GM23248 (cell line): ENCODE results near the gene KAZN. TPM values are rescaled to one million over a fixed set of nuclear protein-coding genes. Genes with fewer than 3 reads are reported as not detected.

ENCODE experiments used
- DNase-seq: peaks from one replicate; pipeline ENCODE4 v3.0.0-alpha.2; 2015
- H2AFZ ChIP-seq: fragments of 200-600 bp; sonication (generic); 2 replicates; pipeline ENCODE4 v1.6.1; 2016; ENCODE audit warnings: antibody characterized with exemption
- H3F3A ChIP-seq: fragments of 200-600 bp; sonication (generic); 2 replicates; pipeline ENCODE4 v1.6.1; 2016; ENCODE audit warnings: mild to moderate bottlenecking, antibody characterized with exemption, mixed run types; ENCODE audit not compliant: insufficient read depth
- H3K27ac ChIP-seq: fragments of 200-600 bp; sonication (generic); 2 replicates; pipeline ENCODE4 v1.5.1; 2016; ENCODE audit warnings: mild to moderate bottlenecking
- H3K27me3 ChIP-seq: fragments of 200-600 bp; sonication (generic); replicated peaks from 2 replicates; pipeline ENCODE4 v1.6.1; 2016; ENCODE audit warnings: mild to moderate bottlenecking; ENCODE audit not compliant: insufficient read depth
- H3K36me3 ChIP-seq: fragments of 200-600 bp; sonication (generic); 2 replicates; pipeline ENCODE4 v1.6.1; 2016; ENCODE audit warnings: low read depth, mild to moderate bottlenecking
- H3K4me1 ChIP-seq: fragments of 200-600 bp; sonication (generic); 2 replicates; pipeline ENCODE4 v1.6.1; 2016; ENCODE audit warnings: mild to moderate bottlenecking; ENCODE audit not compliant: insufficient read depth
- H3K4me2 ChIP-seq: fragments of 200-600 bp; sonication (generic); one replicate; pipeline ENCODE4 v1.6.1; 2016; ENCODE audit warnings: mild to moderate bottlenecking; ENCODE audit not compliant: unreplicated experiment
- H3K4me3 ChIP-seq: fragments of 200-600 bp; sonication (generic); 2 replicates; pipeline ENCODE4 v1.5.1; 2016; ENCODE audit warnings: mild to moderate bottlenecking
- H3K79me2 ChIP-seq: fragments of 200-600 bp; sonication (generic); 2 replicates; pipeline ENCODE4 v1.6.1; 2016; ENCODE audit warnings: mild to moderate bottlenecking; ENCODE audit not compliant: insufficient read depth
- H3K9ac ChIP-seq: fragments of 200-600 bp; sonication (generic); 2 replicates; pipeline ENCODE4 v1.6.1; 2016; ENCODE audit warnings: mild to moderate bottlenecking
- H3K9me2 ChIP-seq: fragments of 200-600 bp; sonication (generic); 2 replicates; pipeline ENCODE4 v1.6.1; 2016; ENCODE audit warnings: mixed run types, mild to moderate bottlenecking, moderate library complexity; ENCODE audit not compliant: insufficient read depth
- H3K9me3 ChIP-seq: fragments of 200-600 bp; sonication (generic); one replicate; pipeline ENCODE4 v1.6.1; 2017; ENCODE audit warnings: low read depth
- H4K20me1 ChIP-seq: fragments of 200-600 bp; sonication (generic); 2 replicates; pipeline ENCODE4 v1.6.0; 2016; ENCODE audit not compliant: insufficient read depth
- EZH2 ChIP-seq: fragments of 200-600 bp; sonication (generic); IDR thresholded peaks from 2 replicates; pipeline ENCODE4 v1.6.1; 2018; ENCODE audit warnings: antibody characterized with exemption, mild to moderate bottlenecking; ENCODE audit not compliant: insufficient read depth, poor library complexity, severe bottlenecking
- EZH2phosphoT487 ChIP-seq: fragments of 200-600 bp; sonication (generic); IDR thresholded peaks from 2 replicates; pipeline ENCODE4 v1.6.1; 2018; ENCODE audit warnings: antibody characterized with exemption, moderate library complexity, mild to moderate bottlenecking, low read depth; ENCODE audit not compliant: insufficient read depth
- WGBS, 2 experiments: methylation state at CpG; one replicate each; pipeline ENCODE4 v1.1.6; 2015 to 2017; ENCODE audit warnings: low lambda C conversion rate in 2 of 2, low coverage in 1 of 2; ENCODE audit errors: missing lambda C conversion rate in 2 of 2; 5-methylcytosine and 5-hydroxymethylcytosine counted together
- in situ Hi-C: fragments of 300-500 bp; cut with MboI; formaldehyde crosslinking; loops from 2 replicates; pipeline ENCODE4 v1.15.0; 2020
- polyA plus RNA-seq: library from polyadenylated mRNA; unstranded; fragments of >200 nt; fragmentation: Nextera tagmentation; extraction: Ambion mirVana; gene quantifications from 2 replicates; pipeline ENCODE4 v1.2.1, GENCODE V29; 2016
- total RNA-seq: library from RNA; depleted of rRNA; stranded (reverse); fragments of >200 nt; shearing (Covaris generic); gene quantifications from 2 replicates; pipeline ENCODE4 v1.2.3, GENCODE V29; 2014

The KAZN gene
- total and polyA plus RNA-seq, 2 experiments from 2014 or later = 4.9 to 7.2 TPM

- Histone ChIP-seq H4K20me1 (no peaks in the 10 kb centered on the region), H3K9me2 (no peaks in the 10 kb centered on the region), H3K4me1 (no peaks in the 10 kb centered on the region), H3K4me3 (no peak overlapping the region), H3K4me2 (no peak overlapping the region), H3K9me3 (no peaks in the 10 kb centered on the region), H3K9ac (no peak overlapping the region), H3K79me2 (no peaks in the 10 kb centered on the region), H3K27me3 (no peaks in the 10 kb centered on the region), H3K27ac (no peak overlapping the region), H3F3A (no peaks in the 10 kb centered on the region), H3K36me3 (no peaks in the 10 kb centered on the region), H2AFZ (no peak overlapping the region)
- WGBS, 2 experiments = 78 to 79% methylated on average over 13 of the region's 13 CpGs
- in situ Hi-C loops = no loop called here
- no peak for TF ChIP-seq EZH2phosphoT487
- TF ChIP-seq EZH2 = no peak
- no peak for DNase-seq
Observed at GRCh38 chr1:14889825-14890440, 291.4 kb downstream of the KAZN start.

- Histone ChIP-seq H3K4me1 (no peaks in the 10 kb centered on the region), H3K9me3 (no peaks in the 10 kb centered on the region), H3K9ac (no peak overlapping the region), H3K79me2 (no peaks in the 10 kb centered on the region), H4K20me1 (no peaks in the 10 kb centered on the region), H3K4me3 (no peak overlapping the region), H3K9me2 (no peaks in the 10 kb centered on the region), H3K36me3 (no peaks in the 10 kb centered on the region), H3F3A (no peaks in the 10 kb centered on the region), H3K27ac (no peak overlapping the region), H2AFZ (no peak overlapping the region), H3K27me3 (no peaks in the 10 kb centered on the region), H3K4me2 (no peak overlapping the region)
- WGBS, 2 experiments = 65 to 66% methylated on average over 4 of the region's 4 CpGs
- in situ Hi-C loops = no loop called here
- no peak for DNase-seq
- TF ChIP-seq EZH2 = no peak
- no peak for TF ChIP-seq EZH2phosphoT487
Observed at GRCh38 chr1:14891991-14892390, 293.5 kb downstream of the KAZN start.

GRCh38 chr1:14894811-14895560 lies 296.5 kb downstream of the KAZN start:
- in situ Hi-C loops = no loop called here
- no peaks in the 10 kb centered on the region for H3K4me1 ChIP-seq
- H3K9ac ChIP-seq = no peak overlapping the region
- no peaks in the 10 kb centered on the region for H3K36me3 ChIP-seq
- no peak overlapping the region for H3K27ac ChIP-seq
- H3K4me2 ChIP-seq = no peak overlapping the region
- no peaks in the 10 kb centered on the region for H3K27me3 ChIP-seq
- no peaks in the 10 kb centered on the region for H3K9me3 ChIP-seq
- peak; percentile 57 for DNase-seq
- no peak overlapping the region for H3K4me3 ChIP-seq
- H3F3A ChIP-seq = no peaks in the 10 kb centered on the region
- 58 to 62% methylated on average over 11 of the region's 11 CpGs for whole genome bisulfite sequencing, 2 experiments
- H3K79me2 ChIP-seq = no peaks in the 10 kb centered on the region
- no peaks in the 10 kb centered on the region for H3K9me2 ChIP-seq
- TF ChIP-seq EZH2 (no peak), EZH2phosphoT487 (no peak)
- H4K20me1 ChIP-seq = no peaks in the 10 kb centered on the region
- no peak overlapping the region for H2AFZ ChIP-seq

GRCh38 chr1:14895727-14896126 lies 297.2 kb downstream of the KAZN start:
- H3K4me2 ChIP-seq = no peak overlapping the region
- no peaks in the 10 kb centered on the region for H3K4me1 ChIP-seq
- TF ChIP-seq EZH2phosphoT487 = no peak
- no peak for TF ChIP-seq EZH2
- no peak overlapping the region for H3K27ac ChIP-seq
- H4K20me1 ChIP-seq = no peaks in the 10 kb centered on the region
- H3K4me3 ChIP-seq = no peak overlapping the region
- no peaks in the 10 kb centered on the region for H3K9me3 ChIP-seq
- H3K79me2 ChIP-seq = no peaks in the 10 kb centered on the region
- H3F3A ChIP-seq = no peaks in the 10 kb centered on the region
- no peaks in the 10 kb centered on the region for H3K9me2 ChIP-seq
- H3K9ac ChIP-seq = no peak overlapping the region
- WGBS, 2 experiments = 76 to 78% methylated on average over 4 of the region's 4 CpGs
- H3K36me3 ChIP-seq = no peaks in the 10 kb centered on the region
- no peak overlapping the region for H2AFZ ChIP-seq
- no peak for DNase-seq
- H3K27me3 ChIP-seq = no peaks in the 10 kb centered on the region
- in situ Hi-C loops = no loop called here
